GDM1 (cell line): Measurements from ENCODE around the gene CRHR1.
"Not testable (repeated sequence)": the region's sequence is repeated elsewhere in the genome, so short reads cannot be mapped to it uniquely, and the experiment has no call there.

Source experiments
- DNase-seq: peaks from one replicate; lab custom pipeline; 2025; lab: John Stamatoyannopoulos, UW

CRHR1 gene

DNA sequence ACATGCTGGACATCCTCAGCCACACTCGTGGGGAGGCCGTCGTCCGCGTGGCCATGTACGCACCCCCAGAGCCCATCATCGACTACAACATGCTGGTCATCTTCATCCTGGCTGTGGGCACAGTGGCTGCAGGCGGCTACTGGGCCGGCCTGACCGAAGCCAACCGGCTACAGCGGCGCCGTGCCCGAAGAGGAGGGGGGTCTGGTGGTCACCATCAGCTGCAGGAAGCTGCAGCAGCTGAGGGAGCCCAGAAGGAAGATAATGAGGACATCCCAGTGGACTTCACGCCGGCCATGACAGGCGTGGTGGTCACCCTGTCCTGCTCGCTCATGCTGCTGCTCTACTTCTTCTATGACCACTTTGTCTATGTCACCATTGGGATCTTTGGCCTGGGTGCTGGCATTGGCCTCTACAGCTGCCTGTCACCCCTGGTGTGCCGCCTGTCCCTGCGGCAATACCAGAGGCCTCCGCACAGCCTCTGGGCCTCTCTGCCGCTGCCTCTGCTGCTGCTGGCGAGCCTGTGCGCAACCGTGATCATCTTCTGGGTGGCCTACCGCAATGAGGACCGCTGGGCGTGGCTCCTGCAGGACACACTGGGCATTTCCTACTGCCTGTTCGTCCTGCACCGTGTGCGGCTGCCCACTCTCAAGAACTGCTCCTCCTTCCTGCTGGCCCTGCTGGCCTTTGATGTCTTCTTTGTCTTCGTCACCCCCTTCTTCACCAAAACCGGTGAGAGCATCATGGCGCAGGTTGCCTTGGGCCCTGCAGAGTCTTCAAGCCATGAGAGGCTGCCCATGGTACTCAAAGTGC, 61.5 kb downstream of the CRHR1 start:
- DNase-seq, result no peak

DNA sequence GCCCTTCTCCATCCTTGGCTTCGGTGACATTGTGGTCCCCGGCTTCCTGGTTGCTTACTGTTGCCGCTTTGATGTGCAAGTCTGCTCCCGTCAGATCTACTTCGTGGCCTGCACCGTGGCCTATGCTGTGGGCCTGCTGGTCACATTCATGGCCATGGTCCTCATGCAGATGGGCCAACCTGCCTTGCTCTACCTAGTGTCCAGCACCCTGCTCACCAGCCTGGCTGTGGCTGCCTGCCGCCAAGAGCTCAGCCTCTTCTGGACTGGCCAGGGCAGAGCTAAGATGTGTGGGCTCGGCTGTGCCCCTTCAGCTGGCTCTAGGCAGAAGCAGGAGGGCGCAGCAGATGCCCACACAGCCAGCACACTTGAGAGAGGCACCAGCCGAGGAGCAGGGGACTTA, 62.1 kb downstream of the CRHR1 start:
- no peak for DNase-seq

DNA sequence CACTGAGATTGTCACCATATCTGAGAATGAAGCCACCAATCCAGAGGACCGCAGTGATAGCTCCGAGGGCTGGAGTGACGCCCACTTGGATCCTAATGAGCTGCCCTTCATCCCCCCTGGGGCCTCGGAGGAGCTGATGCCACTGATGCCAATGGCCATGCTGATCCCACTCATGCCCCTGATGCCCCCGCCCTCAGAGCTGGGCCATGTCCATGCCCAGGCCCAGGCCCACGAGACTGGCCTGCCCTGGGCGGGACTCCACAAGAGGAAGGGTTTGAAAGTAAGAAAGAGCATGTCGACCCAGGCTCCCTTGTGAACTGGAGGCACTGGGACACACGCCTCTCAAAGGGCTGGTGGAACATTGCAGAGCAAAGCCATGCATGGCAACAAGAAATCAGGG, 62.5 kb downstream of the CRHR1 start:
- no peak for DNase-seq

DNA sequence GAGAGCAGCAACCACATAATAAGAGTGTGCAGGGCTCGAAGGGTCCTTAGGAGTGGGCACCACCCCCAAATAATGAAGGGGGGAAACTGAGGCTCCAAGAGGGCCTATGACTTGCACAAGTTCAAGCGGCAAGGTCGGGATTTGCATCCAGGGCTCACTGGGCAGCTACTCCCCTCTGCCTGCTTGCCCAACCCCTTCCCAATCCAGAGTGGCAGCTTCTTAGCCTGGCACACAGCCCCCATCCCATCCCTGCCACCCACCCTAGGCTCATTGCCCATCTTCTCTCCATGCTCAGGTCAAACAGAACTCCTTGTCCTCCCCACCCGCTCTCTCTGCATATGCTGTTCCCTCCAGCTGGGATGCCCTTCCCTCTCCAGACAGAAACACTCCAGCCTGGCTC, 63.0 kb downstream of the CRHR1 start:
- no peak for DNase-seq

DNA sequence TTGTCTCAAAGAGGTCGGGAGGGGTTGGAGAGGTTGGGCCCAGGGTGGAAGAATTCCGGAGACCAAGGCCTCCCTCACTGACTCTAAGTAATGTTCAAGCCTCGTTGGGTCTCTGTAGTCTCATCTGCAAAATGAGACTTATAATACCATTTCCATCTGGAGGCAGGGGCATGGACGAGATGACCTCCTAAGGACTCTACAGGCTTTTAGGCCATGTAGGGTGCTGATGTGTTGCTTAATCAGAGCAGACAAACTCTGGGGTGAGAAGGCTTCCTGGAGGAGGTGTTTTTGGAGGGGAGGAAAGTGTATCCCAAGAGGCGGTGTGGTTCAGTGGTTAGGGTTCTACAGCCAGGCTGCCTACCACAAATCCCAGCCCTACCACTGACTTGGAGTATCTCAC, 63.6 kb downstream of the CRHR1 start:
- no peak for DNase-seq

DNA sequence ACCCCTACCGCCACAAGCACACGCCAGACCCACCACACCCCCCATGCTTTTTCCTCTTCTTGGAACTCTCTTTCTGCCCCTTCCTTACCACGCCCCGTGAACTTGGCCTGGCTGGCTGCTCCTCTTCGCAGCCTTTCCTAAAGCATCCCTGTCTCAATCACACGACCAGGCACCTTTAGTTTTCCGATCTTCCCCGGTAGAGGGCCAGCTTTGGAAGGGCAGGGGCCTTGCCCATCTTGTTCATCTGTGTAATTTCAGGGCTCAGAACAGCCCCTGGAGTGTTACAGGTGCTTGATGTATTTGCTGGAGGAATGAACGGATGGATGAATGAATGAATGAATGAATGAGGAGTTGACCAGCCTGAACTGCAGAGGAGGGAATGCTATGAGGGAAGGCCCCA, 64.3 kb downstream of the CRHR1 start:
- DNase-seq, result no peak

DNA sequence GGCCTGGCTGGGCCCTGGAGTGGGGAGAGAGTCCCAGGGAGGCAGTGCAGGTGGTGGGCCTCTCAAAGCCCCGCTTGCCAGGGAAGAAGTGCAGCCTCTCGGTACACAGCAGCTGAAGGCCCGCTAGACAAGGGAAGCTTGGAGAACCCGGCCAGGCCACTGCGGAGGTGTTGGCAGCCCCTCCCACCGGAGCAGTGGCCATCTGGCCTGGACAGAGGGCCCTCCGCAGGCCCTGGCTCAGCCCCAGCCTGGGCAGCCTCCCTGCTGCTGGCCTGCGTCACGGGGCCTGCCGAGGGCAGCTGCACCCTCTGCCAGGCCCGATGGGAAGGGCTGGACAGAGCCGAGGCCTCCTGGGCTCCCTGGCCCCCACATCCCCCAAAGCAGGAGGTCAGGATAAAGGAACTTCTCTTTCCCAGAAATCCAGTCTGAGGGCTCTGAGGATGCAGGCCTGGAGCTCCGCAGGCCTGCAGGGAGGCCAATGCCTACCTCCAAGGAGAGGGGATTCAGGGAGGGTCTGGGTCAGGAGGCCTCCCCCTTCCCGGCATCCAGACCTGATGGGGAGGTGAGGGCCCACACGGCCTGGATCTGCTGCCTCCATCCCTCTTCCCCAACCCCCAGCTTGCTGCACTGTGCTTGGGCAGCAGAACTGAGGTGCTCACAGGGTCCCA, 64.9 kb downstream of the CRHR1 start:
- DNase-seq, result no peak

DNA sequence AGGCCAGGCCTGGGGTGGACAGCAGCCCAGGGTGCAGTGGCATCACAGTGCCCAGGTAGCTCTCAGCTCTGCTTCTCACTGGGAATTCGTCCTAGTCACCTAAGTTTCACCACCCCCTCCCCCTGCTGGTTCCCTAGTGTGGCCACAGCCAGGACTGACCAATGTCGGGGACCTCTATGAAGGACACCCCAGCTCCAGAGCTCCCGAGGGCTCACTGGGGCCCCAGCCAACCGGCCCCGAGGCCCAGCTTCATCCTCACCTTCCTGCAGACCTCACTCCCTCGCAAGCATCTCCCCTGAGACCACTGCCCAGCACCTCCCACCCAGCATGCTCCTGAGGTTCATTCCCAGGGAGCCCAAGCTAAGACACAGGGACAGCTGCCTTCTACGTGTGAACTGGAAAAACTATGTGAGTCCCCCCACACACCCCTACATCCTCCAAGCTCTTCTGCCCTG, 65.4 kb downstream of the CRHR1 start:
- DNase-seq, result no peak

DNA sequence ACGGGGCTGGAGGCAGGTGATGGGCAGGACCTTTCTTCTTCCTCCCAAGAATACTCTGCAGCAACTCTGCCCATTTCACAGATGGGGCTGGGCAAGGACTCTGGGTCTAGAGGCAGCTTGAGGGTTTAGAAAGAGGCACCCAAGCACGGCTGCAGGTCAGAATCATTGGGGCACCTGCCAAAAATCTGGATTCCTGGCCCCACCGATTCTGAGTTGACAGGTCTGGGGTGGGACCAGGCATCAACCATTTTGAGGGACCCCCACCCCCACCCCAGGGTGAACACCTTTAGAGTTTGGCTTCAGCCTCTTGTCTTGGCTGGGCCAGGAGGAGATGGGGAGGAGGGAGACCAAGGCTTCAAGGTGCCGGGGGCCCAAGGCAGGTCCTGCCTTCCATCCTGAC, 65.9 kb downstream of the CRHR1 start:
- DNase-seq, result no peak

DNA sequence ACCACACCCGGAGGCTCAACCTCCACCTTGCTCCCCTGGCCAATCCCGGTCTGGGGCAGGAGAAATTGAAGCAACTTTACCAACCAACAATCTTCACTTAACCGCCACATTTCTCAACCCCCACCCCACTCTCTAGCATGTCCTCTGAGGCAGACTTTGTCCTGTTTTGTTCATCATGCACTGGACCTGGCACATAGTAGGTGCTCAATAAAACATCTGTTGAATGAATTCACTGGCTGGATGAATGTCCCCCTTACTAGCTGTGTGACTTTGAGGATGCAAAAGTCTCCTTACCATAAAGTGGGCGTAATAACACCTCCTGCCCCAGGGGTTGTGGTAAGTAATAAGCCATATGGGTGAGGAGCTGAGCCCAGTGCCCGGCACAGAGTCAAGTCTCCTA, 66.3 kb downstream of the CRHR1 start:
- no peak for DNase-seq

DNA sequence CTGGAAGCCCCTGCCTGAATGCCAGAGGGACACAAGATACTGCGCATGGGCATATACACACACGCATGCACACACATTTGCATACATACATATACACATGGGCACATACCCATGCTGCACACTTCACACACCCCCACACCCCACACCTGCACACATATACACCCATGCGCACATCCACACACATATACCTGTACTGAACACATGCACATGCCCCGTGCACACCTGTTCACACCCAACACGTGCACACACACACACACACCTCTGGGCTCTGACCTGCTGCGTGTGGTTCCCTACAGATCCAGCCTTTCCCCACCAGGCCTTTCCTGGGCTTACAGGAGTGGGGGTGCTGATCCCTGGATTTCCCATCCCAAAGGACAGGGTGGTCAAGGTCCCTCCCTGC, 66.9 kb downstream of the CRHR1 start:
- no peak for DNase-seq

DNA sequence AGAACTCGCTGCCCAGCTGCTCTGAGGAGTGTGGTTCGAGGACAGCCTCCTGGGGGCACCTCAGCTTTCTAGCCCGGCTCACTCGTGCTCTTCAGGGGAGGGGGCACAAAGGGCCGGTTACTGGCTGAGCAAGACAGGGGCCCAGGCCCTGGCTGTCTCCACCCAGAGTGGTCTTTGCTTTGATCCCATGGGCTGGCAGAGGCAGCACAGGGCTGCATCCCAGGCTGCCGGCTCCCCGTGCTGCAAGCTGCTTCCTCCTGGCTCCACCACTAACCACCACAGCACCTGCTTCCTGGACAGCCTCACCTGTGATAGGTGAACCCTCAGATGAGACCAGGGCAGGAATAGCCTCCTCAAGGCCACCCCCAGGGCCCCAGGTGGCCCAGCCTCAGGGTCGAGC, 67.3 kb downstream of the CRHR1 start:
- no peak for DNase-seq

DNA sequence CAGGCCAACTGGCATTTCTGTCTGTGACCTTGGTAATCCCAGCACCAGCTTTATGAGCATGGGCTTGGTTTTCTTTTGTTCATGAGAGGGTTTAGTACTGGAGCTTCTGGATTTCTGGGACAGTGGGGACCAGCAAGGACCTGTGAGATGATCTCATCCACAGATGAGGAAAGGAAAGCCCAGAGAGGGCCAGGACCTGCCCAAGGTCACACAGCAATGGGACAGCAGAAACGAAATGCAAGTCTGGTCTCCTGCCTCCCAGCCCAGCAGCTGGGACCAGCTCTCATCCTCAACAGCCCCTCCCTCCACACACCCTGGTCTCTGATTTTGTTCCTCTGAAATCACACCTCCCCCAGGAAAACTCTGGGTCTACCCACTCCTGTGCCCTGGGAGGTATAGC, 67.8 kb downstream of the CRHR1 start:
- DNase-seq, result no peak

DNA sequence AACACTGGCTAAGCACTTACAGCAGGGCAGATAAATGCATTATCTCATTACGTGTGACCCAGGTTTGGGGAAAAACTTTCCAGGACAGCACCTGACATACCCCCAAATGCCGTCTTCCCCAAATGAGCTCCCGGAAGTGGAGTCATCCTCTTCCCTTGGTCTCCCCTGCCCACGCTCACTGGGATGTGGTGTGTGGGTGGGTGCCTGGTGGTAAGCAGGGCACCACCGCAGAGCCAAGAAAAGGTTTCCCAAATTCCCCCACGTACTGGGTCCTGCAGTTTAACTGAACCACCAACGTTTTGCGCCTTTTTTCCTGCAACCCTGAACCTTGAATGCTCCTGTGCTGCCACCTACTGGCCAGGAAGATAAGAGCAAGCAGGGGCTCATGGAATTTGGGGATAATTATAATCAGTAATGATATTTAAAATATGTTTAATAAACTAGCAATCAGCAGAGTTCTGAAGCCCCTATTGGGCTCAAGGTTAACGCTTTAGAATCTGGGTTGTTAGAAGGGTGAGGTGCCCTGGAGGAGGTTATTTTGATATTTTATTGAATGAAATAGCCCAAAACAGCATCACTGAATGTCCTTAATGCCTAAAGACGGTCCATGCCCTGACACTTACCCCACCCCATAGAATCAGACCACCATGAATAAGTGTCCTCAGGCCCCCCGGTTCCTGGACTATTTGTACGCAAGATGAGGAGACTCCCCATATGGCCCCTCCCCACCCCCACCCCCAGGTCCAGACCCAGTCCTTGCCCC, 68.6 kb downstream of the CRHR1 start:
- DNase-seq, result no peak

DNA sequence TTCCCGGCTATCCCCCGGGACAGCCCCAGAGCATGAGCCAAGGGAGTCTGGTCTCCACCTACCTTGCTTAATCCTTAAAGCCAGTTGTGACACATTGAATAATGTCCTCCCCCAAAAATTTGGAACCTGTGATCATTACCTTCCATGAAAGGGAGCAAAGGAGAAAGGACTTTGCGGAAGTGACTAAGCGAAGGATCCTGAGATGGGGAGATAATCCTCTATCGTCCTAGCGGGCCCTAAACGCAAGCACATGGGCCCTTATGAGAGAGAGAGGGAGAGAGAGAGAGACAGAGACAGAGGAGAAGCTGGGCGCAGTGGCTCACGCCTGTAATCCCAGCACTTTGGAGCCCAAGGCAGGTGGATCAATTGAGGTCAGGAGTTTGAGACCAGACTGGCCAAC, 70.1 kb downstream of the CRHR1 start:
- no peak for DNase-seq

DNA sequence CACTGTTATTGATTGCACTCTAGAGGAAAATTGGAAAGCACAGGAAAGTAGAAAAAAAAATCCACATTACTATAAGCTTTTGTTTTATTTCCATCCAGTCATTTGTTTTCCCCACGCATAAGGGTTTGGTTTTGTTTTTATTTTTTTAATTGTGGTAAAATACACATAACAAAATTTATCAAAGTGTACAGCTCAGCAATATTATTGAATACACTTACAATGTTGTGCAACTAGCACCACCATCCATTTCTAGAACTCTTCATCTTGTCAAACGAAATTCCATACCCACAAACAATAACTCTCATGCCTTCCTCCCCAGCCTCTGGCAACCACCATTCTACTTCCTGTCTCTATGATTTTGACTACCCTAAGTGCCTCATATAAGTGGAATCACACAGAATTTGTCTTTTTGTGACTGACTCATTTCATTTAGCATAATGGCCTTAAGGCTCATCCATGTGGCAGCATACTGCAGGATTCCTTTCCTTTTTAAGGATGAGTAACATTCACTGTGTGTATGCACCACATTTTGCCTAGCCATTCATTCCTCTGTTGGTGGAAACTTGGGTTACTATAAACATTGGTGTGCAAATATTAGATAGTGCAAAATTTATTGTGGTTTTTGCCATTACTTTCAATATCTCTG, 71.7 kb downstream of the CRHR1 start:
- DNase-seq, result no peak

DNA sequence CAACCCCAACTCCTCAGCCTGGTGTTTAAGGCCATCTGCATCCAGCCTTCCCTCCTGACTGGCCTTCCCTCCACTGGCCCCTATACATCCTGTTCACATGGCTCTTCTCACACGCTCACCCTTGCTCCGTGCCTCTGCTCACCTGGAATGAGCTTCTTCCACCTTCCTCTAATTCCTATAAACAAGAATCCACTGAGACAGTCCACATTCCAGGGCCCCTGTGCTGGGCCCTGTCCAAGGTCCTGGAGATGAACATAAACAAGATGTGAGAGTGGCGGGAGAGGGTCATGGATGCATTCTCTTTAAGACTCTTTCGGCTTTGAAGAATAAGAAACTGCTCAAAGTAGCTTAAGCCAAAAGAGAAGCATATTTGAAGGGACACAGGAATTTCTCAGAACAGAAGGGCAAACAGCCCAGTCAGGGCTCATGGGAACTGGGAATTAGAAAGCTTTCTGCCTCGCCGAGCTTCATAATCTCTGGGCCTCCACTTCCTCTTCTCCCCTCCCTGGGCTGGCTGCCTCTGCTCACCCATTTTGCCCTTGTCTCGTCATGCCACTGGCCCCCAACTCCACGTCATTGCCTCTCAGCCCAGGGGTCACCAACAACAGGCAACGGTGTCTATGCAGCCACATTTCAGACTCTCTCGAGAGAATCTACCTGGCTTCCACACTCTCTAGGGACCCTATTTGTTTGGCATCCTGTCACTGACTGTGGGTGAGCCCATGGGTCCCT, 74.0 kb downstream of the CRHR1 start:
- no peak for DNase-seq

DNA sequence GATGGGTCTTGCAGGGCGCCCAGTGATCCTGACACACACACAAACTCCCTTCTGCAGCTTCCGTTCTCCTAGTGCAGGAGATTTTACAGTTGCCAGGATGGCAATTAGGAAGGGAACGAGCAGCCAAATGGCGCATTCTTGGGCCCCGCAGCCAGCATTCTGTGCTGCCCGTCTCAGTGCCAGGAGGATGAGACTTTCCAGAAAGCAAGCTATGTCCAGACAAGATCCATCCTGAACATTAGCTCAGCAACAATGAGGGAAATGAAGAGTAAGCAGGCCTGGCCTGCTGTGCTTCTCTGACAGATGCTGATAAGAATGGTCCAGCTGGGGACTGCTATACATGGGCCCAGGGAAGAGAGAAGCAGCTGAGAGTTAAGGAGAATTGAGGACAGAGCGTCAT, 77.0 kb downstream of the CRHR1 start:
- DNase-seq, result no peak

DNA sequence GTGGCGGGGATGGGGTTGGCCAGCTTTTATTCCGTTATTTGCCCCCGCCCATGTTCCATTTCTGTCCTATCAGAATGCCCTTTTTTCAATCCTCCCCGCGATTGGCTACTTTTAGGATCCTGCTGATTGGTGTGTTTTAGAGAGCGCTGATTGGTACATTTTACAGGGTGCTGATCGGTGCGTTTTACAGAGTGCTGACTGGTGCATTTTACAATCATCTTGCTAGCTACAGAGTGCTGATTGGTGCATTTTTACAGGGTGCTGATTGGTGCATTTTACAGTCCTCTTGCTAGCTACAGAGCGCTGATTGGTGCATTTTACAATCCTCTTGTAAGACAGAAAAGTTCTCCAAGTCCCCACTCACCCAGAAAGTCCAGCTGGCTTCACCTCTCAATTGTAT, 78.0 kb downstream of the CRHR1 start:
- DNase-seq, result not testable (repeated sequence)

DNA sequence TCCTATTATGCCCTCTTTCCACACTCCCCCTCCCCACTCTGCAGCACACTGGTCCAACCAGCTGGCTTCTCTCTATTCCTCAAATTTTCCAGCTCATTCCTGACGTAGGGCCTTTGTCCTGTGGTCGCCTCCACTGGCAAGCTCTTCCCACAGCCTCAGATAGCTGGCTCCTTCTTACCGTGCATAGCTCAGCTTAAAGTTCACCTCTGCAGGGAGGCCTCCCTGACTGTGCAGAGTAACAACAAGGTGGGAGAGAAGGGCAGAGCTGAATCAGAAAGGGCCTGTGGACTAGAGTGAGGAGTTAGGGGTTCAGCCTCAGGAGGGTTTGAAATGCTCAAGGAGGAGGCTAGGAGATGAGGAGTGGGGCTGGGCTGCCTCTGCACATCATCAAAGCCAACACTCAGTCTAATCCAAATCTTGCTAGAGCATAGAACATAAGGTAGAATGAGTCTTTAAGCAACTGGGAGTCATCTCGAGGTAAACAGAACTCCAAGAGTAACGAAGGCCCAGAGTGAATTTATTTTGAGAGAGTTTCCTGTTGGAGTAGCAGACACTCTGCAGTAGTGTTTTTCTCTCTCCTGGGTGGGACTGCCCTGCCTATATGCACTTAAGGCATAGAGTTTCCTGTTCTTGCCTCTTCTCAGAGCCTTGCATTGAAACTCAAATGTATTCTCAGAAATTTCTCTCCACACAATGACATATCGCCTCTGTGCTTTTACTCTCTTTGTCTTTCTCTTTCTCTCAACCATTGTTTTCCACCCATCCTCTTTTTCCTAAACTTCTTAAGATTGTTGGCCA, 79.9 kb downstream of the CRHR1 start:
- DNase-seq, result no peak

DNA sequence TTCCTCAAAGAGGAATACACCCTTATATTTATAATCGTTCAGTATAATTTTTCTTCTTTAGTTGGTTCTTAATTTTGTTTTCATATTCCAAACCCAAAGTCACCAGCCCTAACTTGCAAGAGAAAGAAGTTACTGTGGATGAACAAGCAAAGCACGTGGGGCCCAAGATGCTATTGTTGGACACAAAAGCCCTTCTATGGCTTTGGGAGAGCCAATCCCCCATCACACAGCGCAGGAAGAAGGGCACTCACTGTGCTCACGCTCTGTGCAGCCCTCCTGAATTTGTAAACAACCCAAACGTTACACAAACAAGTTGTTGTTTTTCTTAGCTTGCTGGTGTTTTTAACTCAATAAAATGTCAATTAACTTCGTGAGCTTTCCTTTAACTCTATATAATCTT, 83.1 kb downstream of the CRHR1 start:
- DNase-seq, result no peak
